Motor neuron (in vitro differentiated cells): Measurements from ENCODE around the gene P2RY11. TPM values are rescaled to one million over a fixed set of nuclear protein-coding genes. Genes with fewer than 3 reads are reported as not detected.
A peak's percentile ranks its signal among the peaks of the same experiment; 100 is the strongest.

Experiments
- ATAC-seq, 8 experiments: fragments of 200-7000 bp; cut with Tn5 transposase; replicated peaks in 6 of 8; 2 replicates each; pipeline ENCODE4 v1.8.0; 2021; ENCODE audit warnings: mild to moderate bottlenecking in 8 of 8, moderate library complexity in 8 of 8
- H3K27ac ChIP-seq, 2 donors: fragments of 250-450 bp; sonication (Bioruptor Pico); 2 replicates each; pipeline ENCODE4 v1.9.0; 2021; ENCODE audit warnings: antibody characterized with exemption in 2 of 2, mild to moderate bottlenecking in 2 of 2, moderate library complexity in 1 of 2
- H3K4me1 ChIP-seq, 2 donors: fragments of 250-450 bp; sonication (Bioruptor Pico); replicated peaks in 1 of 2; 2 replicates each; pipeline ENCODE4 v1.6.1; 2021; ENCODE audit warnings: antibody characterized with exemption in 2 of 2, mild to moderate bottlenecking in 2 of 2, moderate library complexity in 1 of 2
- H3K4me3 ChIP-seq, 5 donors: fragments of 250-450 bp; sonication (Bioruptor Pico); 2 replicates each; pipeline ENCODE4 v1.9.0; 2021; ENCODE audit warnings: antibody characterized with exemption in 5 of 5, mild to moderate bottlenecking in 5 of 5, moderate library complexity in 4 of 5
- WGBS, 10 experiments: fragments of 450-650 bp; shearing (Covaris generic); methylation state at CpG; one replicate each; pipeline ENCODE4 v1.0.0; 2022; 5-methylcytosine and 5-hydroxymethylcytosine counted together
- in situ Hi-C, 9 experiments: fragments of 400-800 bp; cut with MboI; loops; one replicate each; pipeline ENCODE4 v1.15.0; 2021; ENCODE audit warnings: low sequenced_read_pairs in 9 of 9, low pct_unique_long_range_greater_than_20kb in 2 of 9; ENCODE audit not compliant: unreplicated experiment in 9 of 9
- total RNA-seq, 8 experiments: library from RNA; unstranded; fragments of 300-600 nt; gene quantifications; 2 replicates each; pipeline versions ENCODE4 v1.2.3 to v1.2.4, GENCODE V29; 2022

Gene P2RY11
- total RNA-seq = 10 to 100 TPM in 3 of 8 experiments, 1 to 10 TPM in 5; 2.1 to 12.2 (median 4.9) TPM

GRCh38 chr19:10111405-10111811 is at the start of gene P2RY11:
P2RY11 (plus strand) TSS chr19:10111693; CDS start chr19:10111722, 29 bp downstream.
- no peak within 1 kb of the TSS for H3K27ac ChIP-seq
- no peak within 1 kb of the TSS for H3K4me3 ChIP-seq
- in situ Hi-C loops = no loop called here
- H3K4me1 ChIP-seq = peaks cover 4 to 5% of the 10 kb centered on the region in 2 donors
- ATAC-seq = no peak
- 100% methylated on average over 1 of the region's 8 CpGs; no CpG with 5 or more reads in 9 of the 10 experiments for WGBS, 10 experiments

DNA sequence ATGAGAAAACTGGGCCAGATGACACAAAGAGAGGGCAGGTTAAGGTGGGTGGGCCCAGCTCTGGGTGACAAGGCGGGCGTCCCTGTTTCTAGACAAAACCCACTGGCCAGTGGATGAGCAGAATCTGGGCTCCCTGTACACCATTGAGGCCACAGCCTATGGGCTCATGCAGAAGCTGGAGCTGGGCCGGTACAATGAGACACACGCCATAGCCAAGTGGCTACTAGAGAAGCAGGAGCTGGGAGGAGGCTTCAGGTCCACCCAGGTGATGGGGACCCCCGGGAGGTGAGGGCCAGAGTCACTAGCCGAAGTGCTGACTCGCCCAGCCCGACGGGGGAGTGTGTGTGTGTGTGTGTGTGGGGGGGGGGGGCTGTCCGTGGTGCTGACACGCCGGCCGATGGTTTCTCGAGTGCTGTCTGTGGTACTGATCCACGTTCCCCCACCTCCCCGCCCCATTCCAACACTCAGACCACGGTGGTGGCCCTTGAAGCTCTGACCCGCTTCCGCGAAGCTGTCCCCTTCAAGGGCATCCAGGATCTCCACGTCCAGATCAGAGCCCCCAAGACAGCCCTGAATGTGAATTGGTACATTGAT is 49.7 kb upstream of the P2RY11 start:
- no peaks in the 10 kb centered on the region for H3K4me1 ChIP-seq
- in situ Hi-C loops = no loop called here
- H3K27ac ChIP-seq = no peak overlapping the region
- ATAC-seq = peak in 3 of 8 experiments; percentile 38 to 91 (median 49)
- WGBS, 10 experiments = 0 to 60% methylated on average over 1 of the region's 21 CpGs; no CpG with 5 or more reads in 8 of the 10 experiments
- H3K4me3 ChIP-seq = no peak overlapping the region

GRCh38 chr19:10068205-10068604 is 43.3 kb upstream of the P2RY11 start:
- Histone ChIP-seq H3K4me1 (no peaks in the 10 kb centered on the region), H3K4me3 (no peak overlapping the region), H3K27ac (no peak overlapping the region)
- WGBS, 10 experiments = 30 to 87% (median 75%) methylated on average over 2 to 4 of the region's 4 CpGs; no CpG with 5 or more reads in 4 of the 10 experiments
- in situ Hi-C loops = no loop called here
- no peak for ATAC-seq

DNA sequence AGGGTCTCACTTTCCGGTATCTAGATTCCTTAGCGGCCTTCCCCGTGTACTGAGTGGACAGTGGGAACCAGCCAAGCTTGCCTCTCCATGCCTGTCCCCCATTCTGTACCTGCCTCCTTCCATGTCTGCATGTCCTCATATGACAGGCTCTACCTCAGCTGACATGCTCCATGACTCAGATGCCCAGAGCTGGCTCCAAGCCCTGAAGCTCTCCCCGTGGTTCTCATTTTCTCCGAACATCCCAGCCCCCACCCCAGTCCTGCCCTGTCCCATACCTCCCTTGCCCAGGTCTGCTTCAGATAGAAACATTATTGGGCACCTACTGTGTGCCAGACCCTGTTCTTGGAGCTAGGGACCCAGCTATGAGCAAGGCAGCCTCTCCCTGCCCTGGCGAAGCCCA is 42.4 kb upstream of the P2RY11 start:
- 17 to 88% (median 67%) methylated on average over 1 to 4 of the region's 6 CpGs; no CpG with 5 or more reads in 3 of the 10 experiments for WGBS, 10 experiments
- Histone ChIP-seq H3K27ac (no peak overlapping the region), H3K4me1 (no peaks in the 10 kb centered on the region), H3K4me3 (no peak overlapping the region)
- in situ Hi-C loops = no loop called here
- ATAC-seq = no peak

DNA sequence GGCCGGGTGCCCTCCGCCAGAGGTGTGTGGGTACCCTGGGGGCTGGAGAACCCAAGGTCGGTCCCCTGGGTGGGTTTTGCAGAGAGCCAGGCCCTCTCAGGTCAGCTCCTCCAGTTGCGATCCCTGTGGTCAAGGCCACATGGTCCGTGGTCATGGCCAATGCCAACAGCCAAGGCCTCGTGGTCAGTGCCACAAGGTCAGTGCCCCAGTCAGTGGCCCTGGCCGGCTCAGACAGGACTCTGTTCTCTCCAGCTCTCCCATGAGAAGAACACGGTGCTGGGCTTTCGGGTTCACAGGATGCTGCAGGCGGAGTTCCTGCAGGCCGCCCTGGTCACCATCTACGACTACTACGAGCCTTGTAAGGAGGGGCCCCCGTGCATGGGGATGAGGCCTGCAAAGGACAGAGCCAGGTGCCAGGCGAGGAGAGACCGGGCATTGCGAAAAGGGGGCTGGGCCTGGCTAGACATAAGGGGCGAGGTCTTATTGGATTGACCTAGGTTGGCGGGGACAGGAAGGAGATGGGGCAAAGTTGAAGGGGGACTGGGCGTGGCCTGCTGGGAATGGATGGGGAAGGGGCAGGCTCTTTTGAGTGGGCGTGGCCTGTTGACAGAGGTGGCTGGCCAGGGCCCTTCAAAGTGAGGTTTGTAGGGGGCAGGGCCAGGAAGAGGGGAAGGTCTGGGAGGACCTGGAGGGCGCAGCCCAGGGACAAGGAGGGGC is 40.6 kb upstream of the P2RY11 start:
- WGBS, 10 experiments = 61 to 91% (median 70%) methylated on average over 3 to 7 of the region's 22 CpGs; no CpG with 5 or more reads in 5 of the 10 experiments
- no peak for ATAC-seq
- Histone ChIP-seq H3K4me3 (no peak overlapping the region), H3K27ac (no peak overlapping the region), H3K4me1 (no peaks in the 10 kb centered on the region)
- in situ Hi-C loops = no loop called here

- WGBS, 10 experiments = 14 to 67% (median 40%) methylated on average over 1 to 2 of the region's 2 CpGs; no CpG with 5 or more reads in 5 of the 10 experiments
- peak in 4 of 8 experiments; percentile 50 to 79 (median 62) for ATAC-seq
- Histone ChIP-seq H3K4me3 (no peak overlapping the region), H3K4me1 (no peaks in the 10 kb centered on the region), H3K27ac (no peak overlapping the region)
- in situ Hi-C loops = no loop called here
Measured at GRCh38 chr19:10074153-10074552, 37.3 kb upstream of the P2RY11 start.

DNA sequence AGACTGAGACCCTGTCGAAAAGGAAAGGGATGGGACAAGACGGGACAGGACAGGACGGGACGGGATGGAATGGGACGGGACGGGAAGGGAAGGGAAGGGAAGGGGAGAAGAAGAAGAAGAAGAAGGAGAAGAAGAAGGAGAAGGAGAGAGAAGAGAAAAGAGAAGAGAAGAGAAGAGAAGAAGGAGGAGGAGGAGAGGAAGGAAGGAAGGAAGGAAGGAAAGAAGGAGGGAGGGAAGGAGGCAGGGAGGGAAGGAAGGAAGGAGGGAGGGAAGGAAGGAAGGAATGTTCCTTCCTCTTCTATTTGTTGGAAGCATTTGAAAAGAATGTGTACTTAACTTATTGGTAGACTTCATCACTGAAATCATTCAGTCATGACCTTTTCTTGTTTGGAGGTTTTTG is 35.0 kb upstream of the P2RY11 start:
- in situ Hi-C loops = no loop called here
- H3K4me3 ChIP-seq = no peak overlapping the region
- H3K4me1 ChIP-seq = no peaks in the 10 kb centered on the region
- H3K27ac ChIP-seq = no peak overlapping the region
- no peak for ATAC-seq
- WGBS, 10 experiments = 41 to 84% (median 70%) methylated on average over 1 to 6 of the region's 6 CpGs; no CpG with 5 or more reads in 5 of the 10 experiments

DNA sequence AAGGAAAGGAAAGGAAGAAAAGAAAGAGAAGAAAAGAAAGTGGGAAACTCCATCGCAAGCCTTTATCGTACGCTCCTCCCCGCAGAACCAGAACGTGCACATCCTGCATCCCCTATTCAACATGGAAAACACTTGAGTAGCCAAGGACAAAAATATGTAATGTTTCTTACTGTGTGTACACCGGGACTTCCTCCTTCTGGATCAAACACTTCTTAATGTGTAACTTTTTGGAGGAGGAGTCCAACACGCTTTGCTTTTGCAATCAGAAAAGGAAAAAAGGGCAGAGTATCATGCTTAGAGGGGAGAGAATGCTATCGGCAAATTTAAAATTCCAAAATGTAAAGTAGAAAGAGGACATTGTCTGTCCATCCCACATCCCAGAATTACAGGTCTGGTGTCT is 33.2 kb upstream of the P2RY11 start:
- H3K4me3 ChIP-seq = no peak overlapping the region
- H3K4me1 ChIP-seq = no peaks in the 10 kb centered on the region
- ATAC-seq = no peak
- in situ Hi-C loops = no loop called here
- 23 to 91% (median 54%) methylated on average over 2 to 8 of the region's 8 CpGs; no CpG with 5 or more reads in 2 of the 10 experiments for WGBS, 10 experiments
- no peak overlapping the region for H3K27ac ChIP-seq

DNA sequence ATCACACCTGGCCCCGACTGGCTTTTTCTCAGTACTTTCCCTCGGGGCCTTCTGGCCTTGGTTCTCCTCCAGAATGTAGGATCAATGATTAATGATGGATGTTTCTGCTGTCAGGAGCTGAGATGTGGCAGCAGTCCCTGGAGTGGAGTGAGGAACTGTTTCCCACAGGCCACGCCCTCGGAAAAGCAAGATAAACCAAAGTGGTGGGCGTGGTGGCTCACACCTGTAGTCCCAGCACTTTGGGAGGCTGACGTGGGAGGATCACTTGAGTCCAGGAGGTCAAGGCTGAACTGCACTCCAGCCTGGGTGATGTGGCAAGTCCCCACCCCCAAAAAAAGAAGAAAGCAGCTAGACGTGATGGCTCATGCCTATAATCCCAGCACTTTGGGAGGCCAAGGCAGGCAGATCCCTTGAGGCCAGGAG is 32.5 kb upstream of the P2RY11 start:
- no peak overlapping the region for H3K4me3 ChIP-seq
- ATAC-seq = no peak
- no peak overlapping the region for H3K27ac ChIP-seq
- H3K4me1 ChIP-seq = no peaks in the 10 kb centered on the region
- 60 to 83% (median 74%) methylated on average over 1 to 3 of the region's 7 CpGs; no CpG with 5 or more reads in 6 of the 10 experiments for WGBS, 10 experiments
- in situ Hi-C loops = no loop called here

- 20 to 100% (median 60%) methylated on average over 1 to 8 of the region's 9 CpGs; no CpG with 5 or more reads in 1 of the 10 experiments for WGBS, 10 experiments
- Histone ChIP-seq H3K4me1 (no peaks in the 10 kb centered on the region), H3K27ac (no peak overlapping the region), H3K4me3 (no peak overlapping the region)
- in situ Hi-C loops = no loop called here
- no peak for ATAC-seq
Measured at GRCh38 chr19:10083911-10084310, 27.6 kb upstream of the P2RY11 start.

- Histone ChIP-seq H3K27ac (no peak overlapping the region), H3K4me3 (no peak overlapping the region), H3K4me1 (no peaks in the 10 kb centered on the region)
- 20 to 100% (median 73%) methylated on average over 1 to 3 of the region's 3 CpGs; no CpG with 5 or more reads in 2 of the 10 experiments for WGBS, 10 experiments
- ATAC-seq = no peak
- in situ Hi-C loops = no loop called here
Measured at GRCh38 chr19:10084803-10085202, 26.7 kb upstream of the P2RY11 start.

DNA sequence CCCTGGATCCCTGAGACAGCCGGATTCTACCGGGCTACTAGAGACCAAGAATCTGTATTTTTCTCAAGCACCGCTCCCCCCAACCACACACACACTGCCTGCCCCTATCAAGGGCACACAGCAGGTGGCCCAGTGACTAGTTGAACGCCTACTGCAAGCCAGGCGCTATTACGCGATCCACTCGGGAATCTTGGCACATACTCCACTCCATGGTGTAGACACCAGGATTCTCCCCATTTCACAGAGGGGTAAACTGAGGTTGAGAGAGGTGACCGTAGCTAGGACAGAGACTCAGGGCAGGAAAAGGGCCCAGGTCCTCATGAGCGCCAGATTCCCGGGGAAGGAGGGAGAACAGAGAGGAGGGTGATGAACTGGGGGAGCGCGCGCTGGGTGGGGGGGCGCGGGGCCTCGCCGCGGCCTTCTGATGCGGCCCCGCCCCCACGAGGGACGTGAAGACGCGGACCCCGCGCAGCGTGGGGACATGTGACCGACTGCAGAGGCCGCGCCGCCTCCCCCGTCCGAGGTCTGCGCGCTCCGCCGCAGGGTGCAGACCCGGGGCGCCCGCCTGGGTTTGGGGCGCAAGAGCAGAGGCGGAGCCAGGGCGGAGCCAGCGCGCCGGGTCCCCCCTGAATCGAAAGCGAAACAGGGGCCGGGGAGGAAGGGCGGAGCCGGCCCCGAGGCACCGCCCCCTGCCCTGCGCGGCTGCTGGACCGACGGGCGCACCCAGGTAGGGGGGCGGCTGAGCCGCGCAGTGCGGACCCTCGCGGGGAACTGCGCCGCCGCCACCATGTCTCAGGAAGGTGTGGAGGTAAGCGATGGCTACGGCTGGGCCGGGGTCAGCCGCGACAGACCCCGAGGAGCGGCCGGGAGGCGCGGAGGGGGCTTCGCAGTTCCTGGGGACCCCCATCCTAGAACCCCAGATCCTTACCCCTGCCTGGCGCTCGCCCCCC is 25.6 kb upstream of the P2RY11 start, which contains the start of gene SHFL:
Gene SHFL (plus strand): TSS at position 677 of the 950 bp plus-strand sequence. CDS start 111 bp downstream, at position 788.
- ATAC-seq = peak; percentile 85 to 98 (median 87)
- H3K4me1 ChIP-seq = no peaks in the 10 kb centered on the region
- H3K4me3 ChIP-seq = peak within 1 kb of the TSS; percentile 38 to 60 (median 44)
- no peak within 1 kb of the TSS for H3K27ac ChIP-seq
- WGBS, 10 experiments = 0 to 50% (median 15%) methylated on average over 1 to 10 of the region's 81 CpGs; no CpG with 5 or more reads in 5 of the 10 experiments
- in situ Hi-C loops = no loop called here
